ENCODE data around the gene LAYN. TPM values are rescaled to one million over a fixed set of nuclear protein-coding genes. Genes with fewer than 3 reads are reported as not detected.
A peak's percentile ranks its signal among the peaks of the same experiment; 100 is the strongest.

Gene LAYN
- total and polyA plus RNA-seq, 2 donors (not counting 3 experiments of a cell fraction or from before 2014, with no cell fraction given) = 0.92 to 2.2 TPM

DNA sequence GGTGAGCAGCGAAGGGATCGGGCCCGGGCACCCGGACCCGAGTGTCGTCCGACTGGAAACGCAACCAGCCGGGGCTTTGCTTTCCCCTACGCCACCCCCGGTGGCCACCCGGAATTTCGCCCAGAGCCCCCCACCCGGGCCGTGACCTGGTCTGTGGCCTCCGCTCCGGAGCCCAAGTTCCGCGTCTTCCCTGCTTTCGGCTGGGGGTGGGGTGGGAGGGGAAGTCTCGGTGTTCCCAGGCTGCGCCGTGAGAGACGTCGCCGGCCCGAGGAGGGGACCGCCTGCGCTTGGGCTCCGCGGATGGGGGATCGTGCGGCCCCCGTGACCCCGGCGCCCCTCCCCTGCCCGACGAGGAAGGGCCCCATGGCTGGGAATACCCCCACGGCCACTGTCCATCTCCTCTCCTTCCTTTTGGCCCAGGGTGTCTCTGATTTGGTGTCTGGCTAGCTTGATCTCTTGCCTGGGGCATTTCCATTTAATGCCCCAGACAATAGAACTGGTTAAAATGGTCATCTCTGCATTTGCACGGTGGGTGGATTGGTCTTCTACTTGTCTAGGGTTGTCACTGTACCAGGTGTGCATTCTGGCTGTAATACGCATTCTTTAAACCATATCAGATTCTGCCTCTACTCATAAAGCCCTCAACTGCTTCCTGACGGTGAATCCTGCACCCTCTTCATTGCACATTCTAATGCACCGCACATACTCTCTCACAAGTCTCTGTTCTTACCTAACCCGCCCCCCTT, 62.5 kb downstream of the LAYN start:
- ChIA-PET POLR2A (interaction anchor here (0.7 kb wide), 1 partner anchor 145 kb away, joined by 5 read pairs; no protein-coding TSS in a partner anchor), CTCF (interaction anchor here (0.7 to 2.9 kb wide), 16 partner anchors 15 to 239 kb away, joined by 3 to 50 read pairs (median 4); partner anchors contain the start of gene PPP2R1B)

More for the DNA sequence above, 62.5 kb downstream of the LAYN start:
- Histone ChIP-seq H3K4me1 (ENCODE audit: control insufficient read depth, extremely low read depth, insufficient read depth, low read length) (peaks cover 17% of the 10 kb centered on the region), H3K27ac (ENCODE audit: insufficient read depth, low read depth, low read length) (peak overlapping the region; percentile 92), H3K9me3 (replicated peaks; ENCODE audit: control insufficient read depth, insufficient read depth, low read length) (no peaks in the 10 kb centered on the region), H3K79me2 (ENCODE audit: control insufficient read depth, insufficient read depth, low read length) (peaks cover 4% of the 10 kb centered on the region), H3K9ac (replicated peaks; ENCODE audit: extremely low read depth, insufficient read depth, low read length) (peak overlapping the region; percentile 96), H4K20me1 (replicated peaks; ENCODE audit: control insufficient read depth, extremely low read depth, insufficient read depth, low read length) (no peaks in the 10 kb centered on the region), H3K36me3 (ENCODE audit: control insufficient read depth in 2 of 2, extremely low read depth in 1 of 2, insufficient read depth in 2 of 2, low read length in 2 of 2) (no peaks in the 10 kb centered on the region), H2AFZ (ENCODE audit: low read depth, low read length) (peak overlapping the region; percentile 95), H3K9me1 (replicated peaks; ENCODE audit: control insufficient read depth, extremely low read depth, insufficient read depth, low read length) (no peaks in the 10 kb centered on the region), H3K4me3 (replicated peaks in 1 of 3; ENCODE audit: insufficient read depth in 1 of 3, low read depth in 1 of 3, low read length in 3 of 3) (peak overlapping the region; percentile 66 to 80 (median 67)), H3K4me2 (ENCODE audit: insufficient read depth, low read length) (peak overlapping the region; percentile 82), H3K27me3 (ENCODE audit: control insufficient read depth in 2 of 2, insufficient read depth in 2 of 2, low read length in 2 of 2) (no peaks in the 10 kb centered on the region)
- FAIRE-seq (no peak), DNase-seq (ENCODE audit: low read depth, low spot score) (no peak)
- dilution Hi-C loops (cut with MboI; ENCODE audit: extremely low pct_ligation_motif_present, low sequenced_read_pairs) (no loop called here), intact Hi-C loops (cut with micrococcal nuclease) (loop anchor here (1.0 to 10.0 kb wide), 11 partner anchors 17 to 482 kb away; partner anchors contain the start of genes CFAP68, FDXACB1, PPP2R1B and SDHD)
- no peak for TF ChIP-seq MYC (IDR thresholded peaks at IDR 0.05; ENCODE audit: low read depth, low read length)
- TF ChIP-seq POLR2A (IDR thresholded peaks at IDR 0.05; ENCODE audit: low read depth, low read length) = no peak
- TF ChIP-seq, protein P1, sequence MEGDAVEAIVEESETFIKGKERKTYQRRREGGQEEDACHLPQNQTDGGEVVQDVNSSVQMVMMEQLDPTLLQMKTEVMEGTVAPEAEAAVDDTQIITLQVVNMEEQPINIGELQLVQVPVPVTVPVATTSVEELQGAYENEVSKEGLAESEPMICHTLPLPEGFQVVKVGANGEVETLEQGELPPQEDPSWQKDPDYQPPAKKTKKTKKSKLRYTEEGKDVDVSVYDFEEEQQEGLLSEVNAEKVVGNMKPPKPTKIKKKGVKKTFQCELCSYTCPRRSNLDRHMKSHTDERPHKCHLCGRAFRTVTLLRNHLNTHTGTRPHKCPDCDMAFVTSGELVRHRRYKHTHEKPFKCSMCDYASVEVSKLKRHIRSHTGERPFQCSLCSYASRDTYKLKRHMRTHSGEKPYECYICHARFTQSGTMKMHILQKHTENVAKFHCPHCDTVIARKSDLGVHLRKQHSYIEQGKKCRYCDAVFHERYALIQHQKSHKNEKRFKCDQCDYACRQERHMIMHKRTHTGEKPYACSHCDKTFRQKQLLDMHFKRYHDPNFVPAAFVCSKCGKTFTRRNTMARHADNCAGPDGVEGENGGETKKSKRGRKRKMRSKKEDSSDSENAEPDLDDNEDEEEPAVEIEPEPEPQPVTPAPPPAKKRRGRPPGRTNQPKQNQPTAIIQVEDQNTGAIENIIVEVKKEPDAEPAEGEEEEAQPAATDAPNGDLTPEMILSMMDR (IDR thresholded peaks at IDR 0.05; ENCODE audit: extremely low read depth in 1 of 2, insufficient read depth in 1 of 2, low read depth in 1 of 2, low read length in 2 of 2) = no peak
- no peak for TF ChIP-seq FOS (IDR thresholded peaks at IDR 0.05; ENCODE audit: borderline replicate concordance, insufficient read depth, low read length)
- no peak for TF ChIP-seq POLR2AphosphoS5 (IDR thresholded peaks at IDR 0.05; ENCODE audit: insufficient read depth, low read depth, low read length)
- no peak for TF ChIP-seq EZH2 (IDR thresholded peaks at IDR 0.05; ENCODE audit: borderline replicate concordance, low read depth, low read length, severe bottlenecking)
- TF ChIP-seq JUN (IDR thresholded peaks at IDR 0.05; ENCODE audit: borderline replicate concordance, insufficient read depth, insufficient read length, low read depth) = no peak
- TF ChIP-seq, protein P2, sequence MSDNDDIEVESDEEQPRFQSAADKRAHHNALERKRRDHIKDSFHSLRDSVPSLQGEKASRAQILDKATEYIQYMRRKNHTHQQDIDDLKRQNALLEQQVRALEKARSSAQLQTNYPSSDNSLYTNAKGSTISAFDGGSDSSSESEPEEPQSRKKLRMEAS (IDR thresholded peaks at IDR 0.05; ENCODE audit: insufficient read depth, insufficient read length) = no peak
- TF ChIP-seq GATA2 (IDR thresholded peaks at IDR 0.05; ENCODE audit: insufficient read depth, insufficient read length, low read depth, low read length) = no peak
- BruUV-seq (replicated peaks) = no TSS peak
